Measurements from ENCODE around the gene PPARD. TPM values are rescaled to one million over a fixed set of nuclear protein-coding genes. Genes with fewer than 3 reads are reported as not detected.

The PPARD gene
- total and polyA plus RNA-seq, 7 experiments from 2014 or later = 7.3 to 47.1 (median 30.0) TPM

GRCh38 chr6:35317483-35318195 is 24.7 kb upstream of the PPARD start:
- no peaks in the 10 kb centered on the region for H3K27me3 Mint-ChIP-seq
- ATAC-seq = no peak
- peaks cover 39 to 76% (median 64%) of the 10 kb centered on the region in 7 donors for H3K4me1 Mint-ChIP-seq
- no peak for DNase-seq
- Histone ChIP-seq H3K4me3 (ENCODE audit: low read length) (no peak overlapping the region), H3K27me3 (ENCODE audit: control insufficient read depth in 2 of 2, insufficient read depth in 2 of 2, low read length in 2 of 2) (no peaks in the 10 kb centered on the region), H3K9me3 (ENCODE audit: control insufficient read depth in 2 of 3, low read length in 3 of 3) (no peaks in the 10 kb centered on the region), H3K36me3 (ENCODE audit: control insufficient read depth in 2 of 3, insufficient read depth in 3 of 3, low read length in 3 of 3) (peaks cover 38 to 66% (median 39%) of the 10 kb centered on the region in 3 experiments), H3K4me1 (ENCODE audit: control insufficient read depth in 2 of 2, insufficient read depth in 2 of 2, low read length in 2 of 2) (peaks cover 17 to 33% of the 10 kb centered on the region in 2 donors), H3K27ac (ENCODE audit: low read depth, low read length) (peak overlapping the region; percentile 31)
- ChIA-PET POLR2A (interaction anchor here (0.6 to 18.0 kb wide), 4 partner anchors 8 to 1078 kb away, joined by 3 to 318 read pairs (median 126); partner anchors contain the start of gene DEF6), CTCF (interaction anchor here (1.1 to 16.2 kb wide), 4 partner anchors 14 to 133 kb away, joined by 3 to 346 read pairs (median 58); partner anchors contain the start of gene DEF6)
- H3K36me3 Mint-ChIP-seq = peaks cover 23 to 79% (median 51%) of the 10 kb centered on the region in 5 donors
- H3K9me3 Mint-ChIP-seq = no peaks in the 10 kb centered on the region
- no peak overlapping the region for H3K4me3 Mint-ChIP-seq
- peak overlapping the region; percentile 52 to 99 (median 75) for H3K27ac Mint-ChIP-seq
- intact Hi-C loops (cut with micrococcal nuclease) = no loop called here

GRCh38 chr6:35318196-35319171 is 23.9 kb upstream of the PPARD start:
- intact Hi-C loops (cut with micrococcal nuclease) = no loop called here
- Mint-ChIP-seq H3K27me3 (no peaks in the 10 kb centered on the region), H3K27ac (peak overlapping the region in 7 of 9 donors; percentile 36 to 99 (median 56)), H3K4me1 (peaks cover 32 to 69% (median 57%) of the 10 kb centered on the region in 7 donors), H3K36me3 (peaks cover 24 to 76% (median 52%) of the 10 kb centered on the region in 5 donors), H3K9me3 (no peaks in the 10 kb centered on the region), H3K4me3 (no peak overlapping the region)
- Histone ChIP-seq H3K27ac (ENCODE audit: low read depth, low read length) (no peak overlapping the region), H3K27me3 (ENCODE audit: control insufficient read depth in 2 of 2, insufficient read depth in 2 of 2, low read length in 2 of 2) (no peaks in the 10 kb centered on the region), H3K9me3 (ENCODE audit: control insufficient read depth in 2 of 3, low read length in 3 of 3) (no peaks in the 10 kb centered on the region), H3K4me1 (ENCODE audit: control insufficient read depth in 2 of 2, insufficient read depth in 2 of 2, low read length in 2 of 2) (peaks cover 13 to 24% of the 10 kb centered on the region in 2 donors), H3K4me3 (ENCODE audit: low read length) (no peak overlapping the region), H3K36me3 (ENCODE audit: control insufficient read depth in 2 of 3, insufficient read depth in 3 of 3, low read length in 3 of 3) (peaks cover 38 to 72% (median 39%) of the 10 kb centered on the region in 3 experiments)
- ChIA-PET CTCF (interaction anchor here (1.1 to 16.2 kb wide), 2 partner anchors 23 to 132 kb away, joined by 3 to 346 read pairs; partner anchors contain the start of gene DEF6), POLR2A (interaction anchor here (0.9 to 18.0 kb wide), 3 partner anchors 9 to 21 kb away, joined by 3 to 318 read pairs (median 250); partner anchors contain the start of gene DEF6)
- ATAC-seq (no peak), DNase-seq (no peak)

GRCh38 chr6:35319346-35320030 is 22.9 kb upstream of the PPARD start:
- Mint-ChIP-seq H3K9me3 (no peaks in the 10 kb centered on the region), H3K4me1 (peaks cover 25 to 59% (median 47%) of the 10 kb centered on the region in 7 donors), H3K4me3 (no peak overlapping the region), H3K27ac (peak overlapping the region; percentile 46 to 81 (median 73)), H3K27me3 (no peaks in the 10 kb centered on the region), H3K36me3 (peaks cover 24 to 71% (median 47%) of the 10 kb centered on the region in 5 donors)
- DNase-seq (no peak), ATAC-seq (no peak)
- Histone ChIP-seq H3K27me3 (ENCODE audit: control insufficient read depth in 2 of 2, insufficient read depth in 2 of 2, low read length in 2 of 2) (no peaks in the 10 kb centered on the region), H3K4me3 (ENCODE audit: low read length) (no peak overlapping the region), H3K4me1 (ENCODE audit: control insufficient read depth in 2 of 2, insufficient read depth in 2 of 2, low read length in 2 of 2) (peaks cover 7 to 18% of the 10 kb centered on the region in 2 donors), H3K9me3 (ENCODE audit: control insufficient read depth in 2 of 3, low read length in 3 of 3) (no peaks in the 10 kb centered on the region), H3K27ac (ENCODE audit: low read depth, low read length) (no peak overlapping the region), H3K36me3 (ENCODE audit: control insufficient read depth in 2 of 3, insufficient read depth in 3 of 3, low read length in 3 of 3) (peaks cover 38 to 78% (median 39%) of the 10 kb centered on the region in 3 experiments)
- POLR2A ChIA-PET = interaction anchor here (1.5 to 18.0 kb wide), 3 partner anchors 10 to 149 kb away, joined by 4 to 318 read pairs (median 250); partner anchors contain the start of genes DEF6 and RPL10A
- CTCF ChIA-PET = interaction anchor here (0.9 to 16.2 kb wide), 2 partner anchors 9 to 24 kb away, joined by 3 to 346 read pairs; partner anchors contain the start of gene DEF6
- intact Hi-C loops (cut with micrococcal nuclease) = no loop called here

- Histone ChIP-seq H3K36me3 (ENCODE audit: control insufficient read depth in 2 of 3, insufficient read depth in 3 of 3, low read length in 3 of 3) (peaks cover 33 to 83% (median 39%) of the 10 kb centered on the region in 3 experiments), H3K27me3 (ENCODE audit: control insufficient read depth in 2 of 2, insufficient read depth in 2 of 2, low read length in 2 of 2) (no peaks in the 10 kb centered on the region), H3K4me3 (ENCODE audit: low read length) (no peak overlapping the region), H3K9me3 (ENCODE audit: control insufficient read depth in 2 of 3, low read length in 3 of 3) (no peaks in the 10 kb centered on the region), H3K4me1 (ENCODE audit: control insufficient read depth in 2 of 2, insufficient read depth in 2 of 2, low read length in 2 of 2) (peaks cover 2 to 13% of the 10 kb centered on the region in 2 donors), H3K27ac (ENCODE audit: low read depth, low read length) (no peak overlapping the region)
- intact Hi-C loops (cut with micrococcal nuclease) = no loop called here
- Mint-ChIP-seq H3K4me1 (peaks cover 21 to 53% (median 42%) of the 10 kb centered on the region in 7 donors), H3K4me3 (no peak overlapping the region), H3K27ac (peak overlapping the region in 8 of 9 donors; percentile 56 to 81 (median 71)), H3K36me3 (peaks cover 24 to 71% (median 45%) of the 10 kb centered on the region in 5 donors), H3K9me3 (no peaks in the 10 kb centered on the region), H3K27me3 (no peaks in the 10 kb centered on the region)
- no peak for DNase-seq
- ChIA-PET CTCF (interaction anchor here (0.9 to 16.2 kb wide), 2 partner anchors 8 to 24 kb away, joined by 3 to 346 read pairs; partner anchors contain the start of gene DEF6), POLR2A (interaction anchor here (0.7 to 18.0 kb wide), 4 partner anchors 11 to 148 kb away, joined by 3 to 318 read pairs (median 127); partner anchors contain the start of genes DEF6 and RPL10A)
- ATAC-seq = no peak
Observed at GRCh38 chr6:35320031-35320410, 22.3 kb upstream of the PPARD start.

- no peaks in the 10 kb centered on the region for H3K9me3 Mint-ChIP-seq
- H3K4me3 Mint-ChIP-seq = no peak overlapping the region
- Histone ChIP-seq H3K4me1 (ENCODE audit: control insufficient read depth in 2 of 2, insufficient read depth in 2 of 2, low read length in 2 of 2) (peaks cover 0 to 4% of the 10 kb centered on the region in 2 donors), H3K36me3 (ENCODE audit: control insufficient read depth in 2 of 3, insufficient read depth in 3 of 3, low read length in 3 of 3) (peaks cover 31 to 86% (median 39%) of the 10 kb centered on the region in 3 experiments), H3K27me3 (ENCODE audit: control insufficient read depth in 2 of 2, insufficient read depth in 2 of 2, low read length in 2 of 2) (no peaks in the 10 kb centered on the region), H3K9me3 (ENCODE audit: control insufficient read depth in 2 of 3, low read length in 3 of 3) (no peaks in the 10 kb centered on the region), H3K27ac (ENCODE audit: low read depth, low read length) (peak overlapping the region; percentile 44), H3K4me3 (ENCODE audit: low read length) (no peak overlapping the region)
- intact Hi-C loops (cut with micrococcal nuclease) = no loop called here
- no peaks in the 10 kb centered on the region for H3K27me3 Mint-ChIP-seq
- ATAC-seq = no peak
- ChIA-PET CTCF (interaction anchor here (1.2 to 16.2 kb wide), 2 partner anchors 9 to 25 kb away, joined by 3 to 346 read pairs; partner anchors contain the start of gene DEF6), POLR2A (interaction anchor here (16.4 to 18.0 kb wide), 2 partner anchors 12 to 24 kb away, joined by 250 to 318 read pairs; partner anchors contain the start of gene DEF6)
- DNase-seq = no peak
- H3K27ac Mint-ChIP-seq = peak overlapping the region in 8 of 9 donors; percentile 48 to 88 (median 76)
- H3K36me3 Mint-ChIP-seq = peaks cover 24 to 70% (median 42%) of the 10 kb centered on the region in 5 donors
- H3K4me1 Mint-ChIP-seq = peaks cover 12 to 45% (median 33%) of the 10 kb centered on the region in 7 donors
Observed at GRCh38 chr6:35321091-35321490, 21.3 kb upstream of the PPARD start.
